Neutrophil (primary cell): ENCODE measurements around the gene SMTNL1.

Experiments used
- H3K27ac ChIP-seq: fragments of 200-600 bp; sonication (generic); 2 replicates; pipeline ENCODE4 v1.5.1; 2016; ENCODE audit warnings: mild to moderate bottlenecking, moderate library complexity
- H3K27me3 ChIP-seq: fragments of 200-600 bp; sonication (generic); 2 replicates; pipeline ENCODE4 v1.6.0; 2016; ENCODE audit warnings: mild to moderate bottlenecking
- H3K36me3 ChIP-seq: fragments of 200-600 bp; sonication (generic); 2 replicates; pipeline ENCODE4 v1.5.1; 2017
- H3K4me1 ChIP-seq, 2 experiments: fragments of 200-600 bp in 1 of 2; sonication (generic) in 1 of 2; 1 replicate in 1 of 2; 2 replicates in 1 of 2; pipeline versions ENCODE4 v1.5.1 to v1.6.1; 2013 to 2016; ENCODE audit warnings: low read depth in 1 of 2, low read length in 1 of 2, mild to moderate bottlenecking in 1 of 2, moderate library complexity in 1 of 2; ENCODE audit not compliant: control insufficient read depth in 1 of 2, insufficient read depth in 1 of 2
- H3K4me3 ChIP-seq, 2 experiments: fragments of 200-600 bp in 1 of 2; sonication (generic) in 1 of 2; 1 replicate in 1 of 2; 2 replicates in 1 of 2; pipeline ENCODE4 v1.5.1; 2013 to 2016; ENCODE audit warnings: low read depth in 1 of 2, low read length in 1 of 2, mild to moderate bottlenecking in 1 of 2, moderate library complexity in 1 of 2
- H3K9me3 ChIP-seq: fragments of 200-600 bp; sonication (generic); 2 replicates; pipeline ENCODE4 v1.5.1; 2016
- TF ChIP-seq, protein P1 (sequence below): fragments of 200-600 bp; sonication (generic); IDR thresholded peaks from 2 replicates; pipeline ENCODE4 v1.5.1; 2016; ENCODE audit warnings: antibody characterized with exemption

SMTNL1 gene

DNA sequence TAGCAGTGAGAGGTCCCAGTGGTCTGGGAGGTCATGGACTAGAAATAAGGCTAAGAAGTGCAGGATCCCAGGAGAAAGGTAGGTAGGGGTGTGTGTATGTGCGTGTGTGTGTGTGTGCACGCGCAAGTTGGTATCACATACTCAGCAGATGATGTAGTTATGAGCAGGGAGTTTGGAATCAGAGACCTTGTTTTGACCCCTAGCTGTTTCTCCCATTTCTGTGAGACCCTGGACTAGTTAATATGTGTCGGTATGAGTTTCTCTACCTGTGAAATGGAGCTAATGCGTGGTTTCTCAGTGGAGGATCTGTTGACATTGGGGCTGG lies 61.4 kb downstream of the SMTNL1 start:
- TF ChIP-seq, protein P1, sequence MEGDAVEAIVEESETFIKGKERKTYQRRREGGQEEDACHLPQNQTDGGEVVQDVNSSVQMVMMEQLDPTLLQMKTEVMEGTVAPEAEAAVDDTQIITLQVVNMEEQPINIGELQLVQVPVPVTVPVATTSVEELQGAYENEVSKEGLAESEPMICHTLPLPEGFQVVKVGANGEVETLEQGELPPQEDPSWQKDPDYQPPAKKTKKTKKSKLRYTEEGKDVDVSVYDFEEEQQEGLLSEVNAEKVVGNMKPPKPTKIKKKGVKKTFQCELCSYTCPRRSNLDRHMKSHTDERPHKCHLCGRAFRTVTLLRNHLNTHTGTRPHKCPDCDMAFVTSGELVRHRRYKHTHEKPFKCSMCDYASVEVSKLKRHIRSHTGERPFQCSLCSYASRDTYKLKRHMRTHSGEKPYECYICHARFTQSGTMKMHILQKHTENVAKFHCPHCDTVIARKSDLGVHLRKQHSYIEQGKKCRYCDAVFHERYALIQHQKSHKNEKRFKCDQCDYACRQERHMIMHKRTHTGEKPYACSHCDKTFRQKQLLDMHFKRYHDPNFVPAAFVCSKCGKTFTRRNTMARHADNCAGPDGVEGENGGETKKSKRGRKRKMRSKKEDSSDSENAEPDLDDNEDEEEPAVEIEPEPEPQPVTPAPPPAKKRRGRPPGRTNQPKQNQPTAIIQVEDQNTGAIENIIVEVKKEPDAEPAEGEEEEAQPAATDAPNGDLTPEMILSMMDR = no peak
- Histone ChIP-seq H3K36me3 (no peaks in the 10 kb centered on the region), H3K27me3 (peaks cover 22% of the 10 kb centered on the region), H3K9me3 (no peaks in the 10 kb centered on the region), H3K4me3 (peak overlapping the region; percentile 55 to 62), H3K4me1 (peaks cover 17 to 21% of the 10 kb centered on the region in 2 experiments), H3K27ac (no peak overlapping the region)

GRCh38 chr11:57599381-57599780 lies 62.0 kb downstream of the SMTNL1 start:
- TF ChIP-seq, protein P1 = no peak
- Histone ChIP-seq H3K36me3 (no peaks in the 10 kb centered on the region), H3K9me3 (no peaks in the 10 kb centered on the region), H3K4me1 (peaks cover 17 to 21% of the 10 kb centered on the region in 2 experiments), H3K27ac (no peak overlapping the region), H3K27me3 (peaks cover 22% of the 10 kb centered on the region), H3K4me3 (peak overlapping the region; percentile 13 to 55)
